A549 (cell line): ENCODE measurements around the gene EIF3D. TPM values are rescaled to one million over a fixed set of nuclear protein-coding genes. Genes with fewer than 3 reads are reported as not detected.

Experiments used
- ATAC-seq, 2 experiments: fragments of 200-7000 bp in 1 of 2; fragments of >200 bp in 1 of 2; cut with Nextera tagmentation in 1 of 2; cut with Tn5 transposase in 1 of 2; 3 replicates each; pipeline versions ENCODE4 v1.8.0 to v1.9.1; 2018 to 2020; ENCODE audit warnings: mild to moderate bottlenecking in 1 of 2, moderate library complexity in 1 of 2
- CTCF ChIA-PET: fragments of 300-600 bp; sonication (Branson Sonifier 250); formaldehyde crosslinking; extraction: SDS; loops from one replicate; lab custom pipeline; 2021; ENCODE audit warnings: antibody characterized with exemption, inconsistent platforms; lab: Yijun Ruan, JAX
- POLR2A ChIA-PET: fragments of 350-600 bp; formaldehyde crosslinking; extraction: SDS; loops from one replicate; lab custom pipeline; 2021; ENCODE audit warnings: antibody characterized with exemption, inconsistent platforms; lab: Yijun Ruan, JAX
- DNase-seq, 2 experiments: peaks; one replicate each; pipeline versions ENCODE4 v3.0.0 to v3.0.0-alpha.2; 2011 to 2016; ENCODE audit warnings: low read depth in 1 of 2, low spot score in 1 of 2
- FAIRE-seq: peaks from 2 replicates; lab custom pipeline; 2011; peaks lifted over from hg19 to GRCh38; lab: Jason Lieb, UNC
- H3K27ac ChIP-seq, 2 experiments: fragments of >200 bp; sonication (Bioruptor Twin); formaldehyde crosslinking; 3 replicates each; pipeline ENCODE4 v1.5.1; 2016 to 2017
- H3K4me1 ChIP-seq: fragments of >200 bp; sonication (Bioruptor Twin); formaldehyde crosslinking; 3 replicates; pipeline ENCODE4 v1.6.1; 2016
- H3K4me2 ChIP-seq: fragments of >200 bp; sonication (Bioruptor Twin); formaldehyde crosslinking; 3 replicates; pipeline ENCODE4 v1.6.1; 2016
- H3K4me3 ChIP-seq: fragments of >200 bp; sonication (Bioruptor Twin); formaldehyde crosslinking; 3 replicates; pipeline ENCODE4 v1.5.1; 2016
- H3K9me3 ChIP-seq: fragments of >200 bp; sonication (Bioruptor Twin); formaldehyde crosslinking; 3 replicates; pipeline ENCODE4 v1.6.1; 2016
- BHLHE40 ChIP-seq: IDR thresholded peaks from 2 replicates; pipeline ENCODE4 v1.6.1; 2012; ENCODE audit warnings: low read depth, low read length, inconsistent platforms
- CBX2 ChIP-seq: fragments of 200-600 bp; sonication (generic); IDR thresholded peaks from 2 replicates; pipeline ENCODE4 v1.6.1; 2016; ENCODE audit warnings: low read depth, mild to moderate bottlenecking, borderline replicate concordance
- CTCF ChIP-seq: fragments of >200 bp; sonication (Bioruptor Twin); formaldehyde crosslinking; IDR thresholded peaks from 3 replicates; pipeline ENCODE4 v1.5.1; 2016
- EHF ChIP-seq: fragments of 250-450 bp; sonication (Bioruptor Pico); IDR thresholded peaks from 2 replicates; pipeline ENCODE4 v1.5.0; 2020; ENCODE audit warnings: mild to moderate bottlenecking
- ELK1 ChIP-seq: fragments of 150-350 bp; IDR thresholded peaks from 2 replicates; pipeline ENCODE4 v1.6.1; 2014; ENCODE audit warnings: low read depth, mild to moderate bottlenecking, low read length
- EP300 ChIP-seq, 2 experiments: fragments of >200 bp; sonication (Bioruptor Twin); formaldehyde crosslinking; IDR thresholded peaks; 2 replicates in 1 of 2; 3 replicates in 1 of 2; pipeline ENCODE4 v1.6.1; 2016 to 2017
- FOSB ChIP-seq: fragments of 250-450 bp; sonication (Bioruptor Pico); IDR thresholded peaks from 2 replicates; pipeline ENCODE4 v1.5.0; 2020; ENCODE audit warnings: mild to moderate bottlenecking, moderate library complexity
- FOSL2 ChIP-seq, 2 experiments: fragments of 450-650 bp in 1 of 2; fragments of >200 bp in 1 of 2; sonication (Bioruptor Twin) in 1 of 2; formaldehyde crosslinking; IDR thresholded peaks; 2 replicates each; pipeline versions ENCODE4 v1.5.0 to v1.6.1; 2016 to 2020; ENCODE audit warnings: mild to moderate bottlenecking in 1 of 2, moderate library complexity in 1 of 2
- FOXS1 ChIP-seq: fragments of 250-450 bp; sonication (Bioruptor Pico); IDR thresholded peaks from 2 replicates; pipeline ENCODE4 v1.5.0; 2020; ENCODE audit warnings: mild to moderate bottlenecking, moderate library complexity
- GATA3 ChIP-seq: IDR thresholded peaks from 2 replicates; pipeline ENCODE4 v1.6.1; 2012; ENCODE audit warnings: borderline replicate concordance
- HDAC2 ChIP-seq: fragments of 200-600 bp; sonication (generic); IDR thresholded peaks from 2 replicates; pipeline ENCODE4 v1.6.1; 2016
- HES2 ChIP-seq: fragments of >200 bp; sonication (Bioruptor Twin); formaldehyde crosslinking; IDR thresholded peaks from 2 replicates; pipeline ENCODE4 v1.6.1; 2016
- HOXB13 ChIP-seq: fragments of 250-450 bp; sonication (Bioruptor Pico); IDR thresholded peaks from 2 replicates; pipeline ENCODE4 v1.5.0; 2020; ENCODE audit warnings: low read depth, mild to moderate bottlenecking, moderate library complexity
- KDM1A ChIP-seq: fragments of 200-600 bp; sonication (generic); IDR thresholded peaks from 2 replicates; pipeline ENCODE4 v1.6.1; 2016; ENCODE audit warnings: low read depth, mild to moderate bottlenecking
- KDM5A ChIP-seq: fragments of 200-600 bp; sonication (generic); IDR thresholded peaks from 2 replicates; pipeline ENCODE4 v1.6.1; 2016; ENCODE audit warnings: antibody characterized with exemption, mild to moderate bottlenecking
- MAX ChIP-seq: IDR thresholded peaks from 2 replicates; pipeline ENCODE4 v1.6.1; 2012
- NPAS2 ChIP-seq: fragments of 250-450 bp; sonication (Bioruptor Pico); IDR thresholded peaks from 2 replicates; pipeline ENCODE4 v1.8.0; 2022; ENCODE audit warnings: mild to moderate bottlenecking, moderate library complexity, borderline replicate concordance
- PHF8 ChIP-seq: fragments of 200-600 bp; sonication (generic); IDR thresholded peaks from 2 replicates; pipeline ENCODE4 v1.6.1; 2016; ENCODE audit warnings: low read depth, mild to moderate bottlenecking, antibody characterized with exemption, moderate library complexity, borderline replicate concordance
- RAD21 ChIP-seq, 2 experiments: fragments of >200 bp in 1 of 2; sonication (Bioruptor Twin) in 1 of 2; formaldehyde crosslinking in 1 of 2; IDR thresholded peaks in 1 of 2; conservative IDR thresholded peaks in 1 of 2; 2 replicates in 1 of 2; 3 replicates in 1 of 2; pipeline ENCODE4 v1.6.1; 2012 to 2018; ENCODE audit warnings: inconsistent platforms in 1 of 2
- RARB ChIP-seq: fragments of 250-450 bp; sonication (Bioruptor Pico); IDR thresholded peaks from 2 replicates; pipeline ENCODE4 v1.8.0; 2021; ENCODE audit warnings: mild to moderate bottlenecking, moderate library complexity
- SMC3 ChIP-seq: fragments of >200 bp; sonication (Bioruptor Twin); formaldehyde crosslinking; IDR thresholded peaks from 3 replicates; pipeline ENCODE4 v1.6.1; 2018; ENCODE audit warnings: inconsistent platforms
- TFCP2L1 ChIP-seq: fragments of 250-450 bp; sonication (Bioruptor Pico); IDR thresholded peaks from 2 replicates; pipeline ENCODE4 v1.5.0; 2021; ENCODE audit warnings: mild to moderate bottlenecking
- ZC3H11A ChIP-seq: fragments of 450-650 bp; IDR thresholded peaks from 2 replicates; pipeline ENCODE4 v1.6.1; 2014; ENCODE audit warnings: antibody characterized with exemption, mild to moderate bottlenecking
- ZFP36 ChIP-seq: fragments of 450-650 bp; IDR thresholded peaks from 2 replicates; pipeline ENCODE4 v1.6.1; 2014; ENCODE audit warnings: borderline replicate concordance; ENCODE audit not compliant: partially characterized antibody
- ZNF302 ChIP-seq: fragments of 250-450 bp; sonication (Bioruptor Pico); IDR thresholded peaks from 2 replicates; pipeline ENCODE4 v1.9.0; 2021; ENCODE audit warnings: inconsistent platforms, mild to moderate bottlenecking, moderate library complexity
- ZSCAN20 ChIP-seq: fragments of 250-450 bp; sonication (Bioruptor Pico); IDR thresholded peaks from 2 replicates; pipeline ENCODE4 v1.8.0; 2022; ENCODE audit warnings: mild to moderate bottlenecking, moderate library complexity
- WGBS: methylation state at CpG from one replicate; pipeline ENCODE4 v1.1.6; 2017; ENCODE audit errors: missing lambda C conversion rate; 5-methylcytosine and 5-hydroxymethylcytosine counted together
- polyA plus RNA-seq, 4 experiments: library from polyadenylated mRNA; depleted of rRNA in 3 of 4; stranded (reverse); fragments of >200 nt; fragmentation: RNase III in 1 of 4; extraction: RNeasy Plus Mini Kit Qiagen cat#74134 plus additional on column Dnase treatment in 1 of 4; gene quantifications; 2 replicates in 3 of 4; 3 replicates in 1 of 4; pipeline ENCODE4 v1.2.3, GENCODE V29; 2011 to 2017

Gene EIF3D
- polyA plus RNA-seq, 2 of the 4 experiments (the other 2 are of a cell fraction) = 171 to 304 TPM

GRCh38 chr22:36469094-36469710 is 59.8 kb downstream of the EIF3D start:
- no peak for DNase-seq
- ChIA-PET POLR2A (interaction anchor here (1.1 kb wide), 1 partner anchor 81 kb away, joined by 3 read pairs; the partner anchor contains the start of gene MYH9), CTCF (interaction anchor here (0.6 to 11.3 kb wide), 19 partner anchors 12 to 183 kb away, joined by 3 to 113 read pairs (median 5); partner anchors contain the start of gene TXN2)
- H3K4me2 ChIP-seq = no peak overlapping the region
- no peak for ATAC-seq
- H3K4me1 ChIP-seq = peaks cover 62% of the 10 kb centered on the region
- TF ChIP-seq MAX (no peak), EP300 (IDR thresholded peaks at IDR 0.05) (no peak), EHF (CRISPR knock-in tag) (no peak), RARB (CRISPR knock-in tag) (no peak), ZFP36 (no peak), GATA3 (no peak), FOXS1 (CRISPR knock-in tag) (no peak), RAD21 (conservative IDR thresholded peaks at IDR 0.05 in 1 of 2, IDR thresholded peaks at IDR 0.05 in 1 of 2) (no peak), HDAC2 (no peak), ELK1 (no peak), ZNF302 (CRISPR knock-in tag) (no peak), ZSCAN20 (CRISPR knock-in tag) (no peak), HES2 (no peak)
- 89% methylated on average over 14 of the region's 14 CpGs for WGBS
- no peaks in the 10 kb centered on the region for H3K9me3 ChIP-seq
- H3K27ac ChIP-seq = peak overlapping the region; percentile 69 to 98; a peak in 4 of 6 replicates
- no peak overlapping the region for H3K4me3 ChIP-seq
- no peak for FAIRE-seq

GRCh38 chr22:36467946-36468345 is 61.0 kb downstream of the EIF3D start:
- H3K4me1 ChIP-seq = peaks cover 73% of the 10 kb centered on the region
- TF ChIP-seq KDM5A (no peak), PHF8 (no peak), KDM1A (no peak), BHLHE40 (no peak), GATA3 (peak; percentile 28; the same call in 1 of the 2 replicates), NPAS2 (CRISPR knock-in tag) (no peak), FOSL2 (IDR thresholded peaks at IDR 0.05) (no peak), FOSL2 (CRISPR knock-in tag; IDR thresholded peaks at IDR 0.05) (peak; percentile 37; the same call in 1 of the 2 replicates), ZC3H11A (no peak), HOXB13 (CRISPR knock-in tag) (no peak), ELK1 (no peak), CBX2 (no peak), TFCP2L1 (CRISPR knock-in tag) (no peak), FOSB (no peak), SMC3 (no peak), CTCF (no peak)
- ChIA-PET POLR2A (interaction anchor here (1.0 kb wide), 1 partner anchor 80 kb away, joined by 5 read pairs; the partner anchor contains the start of gene MYH9), CTCF (interaction anchor here (0.9 to 11.3 kb wide), 7 partner anchors 8 to 167 kb away, joined by 3 to 113 read pairs (median 5); no protein-coding TSS in a partner anchor)
- DNase-seq = peak; percentile 33 to 48
- H3K27ac ChIP-seq = peak overlapping the region; percentile 77 to 98
- peak overlapping the region; percentile 58 for H3K4me2 ChIP-seq
- no peak overlapping the region for H3K4me3 ChIP-seq
- ATAC-seq = peak in 1 of 2 experiments; percentile 26; a peak in 2 of 6 replicates
- H3K9me3 ChIP-seq = no peaks in the 10 kb centered on the region
- FAIRE-seq = no peak
- 28% methylated on average over 5 of the region's 7 CpGs for WGBS
